ENCODE results near the gene RPL10.

Gene RPL10

GRCh38 chrX:154449618-154450017, 51.4 kb downstream of the RPL10 start:
- no peaks in the 10 kb centered on the region for H3K9me3 ChIP-seq (ENCODE audit: low read length)
- no peaks in the 10 kb centered on the region for H3K79me2 ChIP-seq (ENCODE audit: insufficient read depth, low read length)
- no peak overlapping the region for H3K9ac ChIP-seq (ENCODE audit: low read length)
- H3K27ac ChIP-seq (ENCODE audit: low read depth, low read length, poor library complexity, severe bottlenecking): no peak overlapping the region
- H3K4me3 ChIP-seq (ENCODE audit: low read depth, low read length, poor library complexity, severe bottlenecking): no peak overlapping the region
- no peak overlapping the region for H3K4me2 ChIP-seq (ENCODE audit: low read length)
- H2AFZ ChIP-seq (ENCODE audit: low read length): no peak overlapping the region
- peaks cover 10% of the 10 kb centered on the region for H3K4me1 ChIP-seq (ENCODE audit: insufficient read depth, low read length, severe bottlenecking)
- H3F3A ChIP-seq (ENCODE audit: insufficient read depth, low read length): no peaks in the 10 kb centered on the region
- no peak for TF ChIP-seq EZH2 (IDR thresholded peaks at IDR 0.05; ENCODE audit: borderline replicate concordance, low read length)
- no peak for TF ChIP-seq CTCF (IDR thresholded peaks at IDR 0.05; ENCODE audit: low read length)
- no peaks in the 10 kb centered on the region for H3K27me3 ChIP-seq (ENCODE audit: insufficient read depth, low read length)
- H3K36me3 ChIP-seq (ENCODE audit: insufficient read depth, low read length): peaks cover 5% of the 10 kb centered on the region
- H3K9me2 ChIP-seq (ENCODE audit: low read depth, low read length): no peaks in the 10 kb centered on the region
- H4K20me1 ChIP-seq (ENCODE audit: insufficient read depth, low read length): no peaks in the 10 kb centered on the region

DNA sequence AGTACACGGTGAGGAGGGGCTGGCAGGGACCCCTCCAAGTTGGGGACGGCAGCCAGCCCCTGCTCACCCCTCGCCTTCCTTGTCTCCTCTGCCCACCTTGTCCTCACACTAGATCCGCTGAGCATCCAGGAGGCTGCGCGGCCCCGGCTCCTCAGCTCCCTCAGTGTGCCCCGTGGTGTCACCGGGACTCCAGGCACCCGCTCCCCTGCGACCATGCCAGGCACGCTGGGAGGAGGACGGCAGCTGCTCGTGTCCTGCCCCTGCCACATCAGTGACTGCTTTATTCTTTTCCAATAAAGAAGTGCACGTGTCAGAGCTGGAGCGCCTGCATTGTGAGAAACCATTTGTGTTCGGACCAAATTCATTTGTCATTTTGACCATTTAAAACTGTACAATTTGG, 52.1 kb downstream of the RPL10 start:
- Histone ChIP-seq H3K9ac (ENCODE audit: low read length) (no peak overlapping the region), H3K4me1 (ENCODE audit: insufficient read depth, low read length, severe bottlenecking) (peaks cover 4% of the 10 kb centered on the region), H4K20me1 (ENCODE audit: insufficient read depth, low read length) (no peaks in the 10 kb centered on the region), H3K27me3 (ENCODE audit: insufficient read depth, low read length) (no peaks in the 10 kb centered on the region), H3K9me2 (ENCODE audit: low read depth, low read length) (no peaks in the 10 kb centered on the region), H2AFZ (ENCODE audit: low read length) (no peak overlapping the region), H3K27ac (ENCODE audit: low read depth, low read length, poor library complexity, severe bottlenecking) (no peak overlapping the region), H3F3A (ENCODE audit: insufficient read depth, low read length) (no peaks in the 10 kb centered on the region), H3K9me3 (ENCODE audit: low read length) (no peaks in the 10 kb centered on the region), H3K4me3 (ENCODE audit: low read depth, low read length, poor library complexity, severe bottlenecking) (no peak overlapping the region), H3K4me2 (ENCODE audit: low read length) (no peak overlapping the region), H3K79me2 (ENCODE audit: insufficient read depth, low read length) (no peaks in the 10 kb centered on the region), H3K36me3 (ENCODE audit: insufficient read depth, low read length) (peaks cover 5% of the 10 kb centered on the region)
- no peak for TF ChIP-seq CTCF (IDR thresholded peaks at IDR 0.05; ENCODE audit: low read length)
- TF ChIP-seq EZH2 (IDR thresholded peaks at IDR 0.05; ENCODE audit: borderline replicate concordance, low read length): no peak

Measured in OCI-LY1 (cell line).